WTC11 (cell line): ENCODE results near the gene PRKAG2.

Source experiments
- CREM ChIP-seq: sonication (generic); formaldehyde crosslinking; IDR thresholded peaks from 2 replicates; pipeline ENCODE4 v1.8.1; 2022; ENCODE audit warnings: mild to moderate bottlenecking, missing genetic modification reagents, moderate library complexity
- FOXK1 ChIP-seq: sonication (generic); formaldehyde crosslinking; IDR thresholded peaks from 2 replicates; pipeline ENCODE4 v1.8.0; 2022; ENCODE audit warnings: mild to moderate bottlenecking, moderate library complexity, missing genetic modification reagents
- RELA ChIP-seq: sonication (generic); formaldehyde crosslinking; IDR thresholded peaks from 2 replicates; pipeline ENCODE4 v1.8.1; 2022; ENCODE audit warnings: missing genetic modification reagents, mild to moderate bottlenecking, borderline replicate concordance
- TP53 ChIP-seq: sonication (generic); formaldehyde crosslinking; IDR thresholded peaks from 2 replicates; pipeline ENCODE4 v1.8.1; 2023; ENCODE audit warnings: mild to moderate bottlenecking, missing genetic modification reagents
- ZNF263 ChIP-seq: sonication (generic); formaldehyde crosslinking; IDR thresholded peaks from 2 replicates; pipeline ENCODE4 v1.8.1; 2022; ENCODE audit warnings: low read depth, mild to moderate bottlenecking, moderate library complexity, missing genetic modification reagents
- ZNF396 ChIP-seq: fragments of 250-450 bp; sonication (Bioruptor Pico); IDR thresholded peaks from 2 replicates; pipeline ENCODE4 v1.8.0; 2021; ENCODE audit warnings: mild to moderate bottlenecking, moderate library complexity, borderline replicate concordance
- TF ChIP-seq, protein P1 (sequence below): fragments of 200-600 bp; IDR thresholded peaks from 2 replicates; pipeline ENCODE4 v1.8.0; 2022; ENCODE audit warnings: antibody characterized with exemption
- TF ChIP-seq, protein P2 (sequence below): sonication (generic); formaldehyde crosslinking; conservative IDR thresholded peaks from 2 replicates; pipeline ENCODE4 v1.8.1; 2022; ENCODE audit warnings: mild to moderate bottlenecking, missing genetic modification reagents
- TF ChIP-seq, protein P3 (sequence below): sonication (generic); formaldehyde crosslinking; IDR thresholded peaks from 2 replicates; pipeline ENCODE4 v1.8.0; 2022; ENCODE audit warnings: mild to moderate bottlenecking, missing genetic modification reagents
- TF ChIP-seq, protein P4 (sequence below): sonication (generic); formaldehyde crosslinking; IDR thresholded peaks from 2 replicates; pipeline ENCODE4 v1.8.0; 2022; ENCODE audit warnings: mild to moderate bottlenecking, missing genetic modification reagents
- TF ChIP-seq, protein P5 (sequence below): sonication (generic); formaldehyde crosslinking; IDR thresholded peaks from 2 replicates; pipeline ENCODE4 v1.8.1; 2023; ENCODE audit warnings: mild to moderate bottlenecking, missing genetic modification reagents
- TF ChIP-seq, protein P6 (sequence below): sonication (generic); formaldehyde crosslinking; IDR thresholded peaks from 2 replicates; pipeline ENCODE4 v1.8.1; 2022; ENCODE audit warnings: missing genetic modification reagents, borderline replicate concordance
- TF ChIP-seq, protein P7 (sequence below): sonication (generic); formaldehyde crosslinking; IDR thresholded peaks from 2 replicates; pipeline ENCODE4 v1.8.1; 2023; ENCODE audit warnings: mild to moderate bottlenecking, moderate library complexity, missing genetic modification reagents
- TF ChIP-seq, protein P8 (sequence below): sonication (generic); formaldehyde crosslinking; IDR thresholded peaks from 2 replicates; pipeline ENCODE4 v1.8.0; 2022; ENCODE audit warnings: missing genetic modification reagents

DNA sequence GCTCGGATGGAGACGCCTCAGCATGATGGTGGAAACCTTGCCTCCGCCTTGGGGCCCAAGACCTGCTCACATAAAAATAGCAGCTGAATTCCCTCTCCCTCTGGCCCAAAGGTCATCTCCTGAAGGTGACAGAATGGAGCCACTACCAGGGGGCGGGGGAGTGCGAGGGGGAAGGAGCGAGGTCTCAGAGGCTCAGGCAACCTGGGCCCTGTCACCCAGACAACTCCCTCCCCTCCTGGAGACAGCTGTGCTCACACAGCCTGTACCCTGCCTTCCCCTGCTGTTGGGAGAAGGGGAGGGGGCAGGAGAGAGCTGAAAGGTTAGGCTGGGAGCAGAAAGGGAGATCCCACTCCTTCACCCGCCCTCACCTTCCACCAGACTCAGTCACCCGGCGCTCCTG is 184.2 kb downstream of the PRKAG2 start:
- TF ChIP-seq CREM (CRISPR knock-in tag) (no peak), TP53 (CRISPR knock-in tag) (no peak), FOXK1 (CRISPR knock-in tag) (no peak), ZNF396 (CRISPR knock-in tag) (no peak), ZNF263 (CRISPR knock-in tag) (no peak), RELA (CRISPR knock-in tag) (no peak)
- TF ChIP-seq, protein P1, sequence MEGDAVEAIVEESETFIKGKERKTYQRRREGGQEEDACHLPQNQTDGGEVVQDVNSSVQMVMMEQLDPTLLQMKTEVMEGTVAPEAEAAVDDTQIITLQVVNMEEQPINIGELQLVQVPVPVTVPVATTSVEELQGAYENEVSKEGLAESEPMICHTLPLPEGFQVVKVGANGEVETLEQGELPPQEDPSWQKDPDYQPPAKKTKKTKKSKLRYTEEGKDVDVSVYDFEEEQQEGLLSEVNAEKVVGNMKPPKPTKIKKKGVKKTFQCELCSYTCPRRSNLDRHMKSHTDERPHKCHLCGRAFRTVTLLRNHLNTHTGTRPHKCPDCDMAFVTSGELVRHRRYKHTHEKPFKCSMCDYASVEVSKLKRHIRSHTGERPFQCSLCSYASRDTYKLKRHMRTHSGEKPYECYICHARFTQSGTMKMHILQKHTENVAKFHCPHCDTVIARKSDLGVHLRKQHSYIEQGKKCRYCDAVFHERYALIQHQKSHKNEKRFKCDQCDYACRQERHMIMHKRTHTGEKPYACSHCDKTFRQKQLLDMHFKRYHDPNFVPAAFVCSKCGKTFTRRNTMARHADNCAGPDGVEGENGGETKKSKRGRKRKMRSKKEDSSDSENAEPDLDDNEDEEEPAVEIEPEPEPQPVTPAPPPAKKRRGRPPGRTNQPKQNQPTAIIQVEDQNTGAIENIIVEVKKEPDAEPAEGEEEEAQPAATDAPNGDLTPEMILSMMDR: no peak
- TF ChIP-seq, protein P2, sequence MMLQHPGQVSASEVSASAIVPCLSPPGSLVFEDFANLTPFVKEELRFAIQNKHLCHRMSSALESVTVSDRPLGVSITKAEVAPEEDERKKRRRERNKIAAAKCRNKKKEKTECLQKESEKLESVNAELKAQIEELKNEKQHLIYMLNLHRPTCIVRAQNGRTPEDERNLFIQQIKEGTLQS (CRISPR knock-in tag): no peak
- TF ChIP-seq, protein P3, sequence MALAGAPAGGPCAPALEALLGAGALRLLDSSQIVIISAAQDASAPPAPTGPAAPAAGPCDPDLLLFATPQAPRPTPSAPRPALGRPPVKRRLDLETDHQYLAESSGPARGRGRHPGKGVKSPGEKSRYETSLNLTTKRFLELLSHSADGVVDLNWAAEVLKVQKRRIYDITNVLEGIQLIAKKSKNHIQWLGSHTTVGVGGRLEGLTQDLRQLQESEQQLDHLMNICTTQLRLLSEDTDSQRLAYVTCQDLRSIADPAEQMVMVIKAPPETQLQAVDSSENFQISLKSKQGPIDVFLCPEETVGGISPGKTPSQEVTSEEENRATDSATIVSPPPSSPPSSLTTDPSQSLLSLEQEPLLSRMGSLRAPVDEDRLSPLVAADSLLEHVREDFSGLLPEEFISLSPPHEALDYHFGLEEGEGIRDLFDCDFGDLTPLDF (CRISPR knock-in tag): no peak
- TF ChIP-seq, protein P4, sequence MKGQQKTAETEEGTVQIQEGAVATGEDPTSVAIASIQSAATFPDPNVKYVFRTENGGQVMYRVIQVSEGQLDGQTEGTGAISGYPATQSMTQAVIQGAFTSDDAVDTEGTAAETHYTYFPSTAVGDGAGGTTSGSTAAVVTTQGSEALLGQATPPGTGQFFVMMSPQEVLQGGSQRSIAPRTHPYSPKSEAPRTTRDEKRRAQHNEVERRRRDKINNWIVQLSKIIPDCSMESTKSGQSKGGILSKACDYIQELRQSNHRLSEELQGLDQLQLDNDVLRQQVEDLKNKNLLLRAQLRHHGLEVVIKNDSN: no peak
- TF ChIP-seq, protein P5, sequence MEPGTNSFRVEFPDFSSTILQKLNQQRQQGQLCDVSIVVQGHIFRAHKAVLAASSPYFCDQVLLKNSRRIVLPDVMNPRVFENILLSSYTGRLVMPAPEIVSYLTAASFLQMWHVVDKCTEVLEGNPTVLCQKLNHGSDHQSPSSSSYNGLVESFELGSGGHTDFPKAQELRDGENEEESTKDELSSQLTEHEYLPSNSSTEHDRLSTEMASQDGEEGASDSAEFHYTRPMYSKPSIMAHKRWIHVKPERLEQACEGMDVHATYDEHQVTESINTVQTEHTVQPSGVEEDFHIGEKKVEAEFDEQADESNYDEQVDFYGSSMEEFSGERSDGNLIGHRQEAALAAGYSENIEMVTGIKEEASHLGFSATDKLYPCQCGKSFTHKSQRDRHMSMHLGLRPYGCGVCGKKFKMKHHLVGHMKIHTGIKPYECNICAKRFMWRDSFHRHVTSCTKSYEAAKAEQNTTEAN (CRISPR knock-in tag): no peak
- TF ChIP-seq, protein P6, sequence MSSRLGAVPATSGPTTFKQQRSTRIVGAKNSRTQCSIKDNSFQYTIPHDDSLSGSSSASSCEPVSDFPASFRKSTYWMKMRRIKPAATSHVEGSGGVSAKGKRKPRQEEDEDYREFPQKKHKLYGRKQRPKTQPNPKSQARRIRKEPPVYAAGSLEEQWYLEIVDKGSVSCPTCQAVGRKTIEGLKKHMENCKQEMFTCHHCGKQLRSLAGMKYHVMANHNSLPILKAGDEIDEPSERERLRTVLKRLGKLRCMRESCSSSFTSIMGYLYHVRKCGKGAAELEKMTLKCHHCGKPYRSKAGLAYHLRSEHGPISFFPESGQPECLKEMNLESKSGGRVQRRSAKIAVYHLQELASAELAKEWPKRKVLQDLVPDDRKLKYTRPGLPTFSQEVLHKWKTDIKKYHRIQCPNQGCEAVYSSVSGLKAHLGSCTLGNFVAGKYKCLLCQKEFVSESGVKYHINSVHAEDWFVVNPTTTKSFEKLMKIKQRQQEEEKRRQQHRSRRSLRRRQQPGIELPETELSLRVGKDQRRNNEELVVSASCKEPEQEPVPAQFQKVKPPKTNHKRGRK (CRISPR knock-in tag): no peak
- TF ChIP-seq, protein P7, sequence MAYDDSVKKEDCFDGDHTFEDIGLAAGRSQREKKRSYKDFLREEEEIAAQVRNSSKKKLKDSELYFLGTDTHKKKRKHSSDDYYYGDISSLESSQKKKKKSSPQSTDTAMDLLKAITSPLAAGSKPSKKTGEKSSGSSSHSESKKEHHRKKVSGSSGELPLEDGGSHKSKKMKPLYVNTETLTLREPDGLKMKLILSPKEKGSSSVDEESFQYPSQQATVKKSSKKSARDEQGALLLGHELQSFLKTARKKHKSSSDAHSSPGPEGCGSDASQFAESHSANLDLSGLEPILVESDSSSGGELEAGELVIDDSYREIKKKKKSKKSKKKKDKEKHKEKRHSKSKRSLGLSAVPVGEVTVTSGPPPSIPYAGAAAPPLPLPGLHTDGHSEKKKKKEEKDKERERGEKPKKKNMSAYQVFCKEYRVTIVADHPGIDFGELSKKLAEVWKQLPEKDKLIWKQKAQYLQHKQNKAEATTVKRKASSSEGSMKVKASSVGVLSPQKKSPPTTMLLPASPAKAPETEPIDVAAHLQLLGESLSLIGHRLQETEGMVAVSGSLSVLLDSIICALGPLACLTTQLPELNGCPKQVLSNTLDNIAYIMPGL: no peak
- TF ChIP-seq, protein P8, sequence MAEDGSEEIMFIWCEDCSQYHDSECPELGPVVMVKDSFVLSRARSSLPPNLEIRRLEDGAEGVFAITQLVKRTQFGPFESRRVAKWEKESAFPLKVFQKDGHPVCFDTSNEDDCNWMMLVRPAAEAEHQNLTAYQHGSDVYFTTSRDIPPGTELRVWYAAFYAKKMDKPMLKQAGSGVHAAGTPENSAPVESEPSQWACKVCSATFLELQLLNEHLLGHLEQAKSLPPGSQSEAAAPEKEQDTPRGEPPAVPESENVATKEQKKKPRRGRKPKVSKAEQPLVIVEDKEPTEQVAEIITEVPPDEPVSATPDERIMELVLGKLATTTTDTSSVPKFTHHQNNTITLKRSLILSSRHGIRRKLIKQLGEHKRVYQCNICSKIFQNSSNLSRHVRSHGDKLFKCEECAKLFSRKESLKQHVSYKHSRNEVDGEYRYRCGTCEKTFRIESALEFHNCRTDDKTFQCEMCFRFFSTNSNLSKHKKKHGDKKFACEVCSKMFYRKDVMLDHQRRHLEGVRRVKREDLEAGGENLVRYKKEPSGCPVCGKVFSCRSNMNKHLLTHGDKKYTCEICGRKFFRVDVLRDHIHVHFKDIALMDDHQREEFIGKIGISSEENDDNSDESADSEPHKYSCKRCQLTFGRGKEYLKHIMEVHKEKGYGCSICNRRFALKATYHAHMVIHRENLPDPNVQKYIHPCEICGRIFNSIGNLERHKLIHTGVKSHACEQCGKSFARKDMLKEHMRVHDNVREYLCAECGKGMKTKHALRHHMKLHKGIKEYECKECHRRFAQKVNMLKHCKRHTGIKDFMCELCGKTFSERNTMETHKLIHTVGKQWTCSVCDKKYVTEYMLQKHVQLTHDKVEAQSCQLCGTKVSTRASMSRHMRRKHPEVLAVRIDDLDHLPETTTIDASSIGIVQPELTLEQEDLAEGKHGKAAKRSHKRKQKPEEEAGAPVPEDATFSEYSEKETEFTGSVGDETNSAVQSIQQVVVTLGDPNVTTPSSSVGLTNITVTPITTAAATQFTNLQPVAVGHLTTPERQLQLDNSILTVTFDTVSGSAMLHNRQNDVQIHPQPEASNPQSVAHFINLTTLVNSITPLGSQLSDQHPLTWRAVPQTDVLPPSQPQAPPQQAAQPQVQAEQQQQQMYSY: no peak
